ENCODE measurements around the gene KCNG2.

GRCh38 chr18:79924814-79925731 is 127.3 kb downstream of the KCNG2 start:
- TF ChIP-seq, protein P1, sequence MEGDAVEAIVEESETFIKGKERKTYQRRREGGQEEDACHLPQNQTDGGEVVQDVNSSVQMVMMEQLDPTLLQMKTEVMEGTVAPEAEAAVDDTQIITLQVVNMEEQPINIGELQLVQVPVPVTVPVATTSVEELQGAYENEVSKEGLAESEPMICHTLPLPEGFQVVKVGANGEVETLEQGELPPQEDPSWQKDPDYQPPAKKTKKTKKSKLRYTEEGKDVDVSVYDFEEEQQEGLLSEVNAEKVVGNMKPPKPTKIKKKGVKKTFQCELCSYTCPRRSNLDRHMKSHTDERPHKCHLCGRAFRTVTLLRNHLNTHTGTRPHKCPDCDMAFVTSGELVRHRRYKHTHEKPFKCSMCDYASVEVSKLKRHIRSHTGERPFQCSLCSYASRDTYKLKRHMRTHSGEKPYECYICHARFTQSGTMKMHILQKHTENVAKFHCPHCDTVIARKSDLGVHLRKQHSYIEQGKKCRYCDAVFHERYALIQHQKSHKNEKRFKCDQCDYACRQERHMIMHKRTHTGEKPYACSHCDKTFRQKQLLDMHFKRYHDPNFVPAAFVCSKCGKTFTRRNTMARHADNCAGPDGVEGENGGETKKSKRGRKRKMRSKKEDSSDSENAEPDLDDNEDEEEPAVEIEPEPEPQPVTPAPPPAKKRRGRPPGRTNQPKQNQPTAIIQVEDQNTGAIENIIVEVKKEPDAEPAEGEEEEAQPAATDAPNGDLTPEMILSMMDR (conservative IDR thresholded peaks at IDR 0.05; ENCODE audit: low read length) = no peak
- TF ChIP-seq EZH2phosphoT487 (IDR thresholded peaks at IDR 0.05; ENCODE audit: borderline replicate concordance, low read depth, low read length) = no peak

Data from OCI-LY7 (cell line).